GM21528 (cell line): ENCODE data around the gene ORC5.
"Not testable (repeated sequence)": the region's sequence is repeated elsewhere in the genome, so short reads cannot be mapped to it uniquely, and the experiment has no call there.

Experiments
- ATAC-seq: cut with Tn5 transposase; IDR thresholded peaks from one replicate; pipeline ENCODE4 v1.9.1; 2021; ENCODE audit warnings: mild to moderate bottlenecking, moderate library complexity; ENCODE audit not compliant: unreplicated experiment, low FRiP score

The ORC5 gene

DNA sequence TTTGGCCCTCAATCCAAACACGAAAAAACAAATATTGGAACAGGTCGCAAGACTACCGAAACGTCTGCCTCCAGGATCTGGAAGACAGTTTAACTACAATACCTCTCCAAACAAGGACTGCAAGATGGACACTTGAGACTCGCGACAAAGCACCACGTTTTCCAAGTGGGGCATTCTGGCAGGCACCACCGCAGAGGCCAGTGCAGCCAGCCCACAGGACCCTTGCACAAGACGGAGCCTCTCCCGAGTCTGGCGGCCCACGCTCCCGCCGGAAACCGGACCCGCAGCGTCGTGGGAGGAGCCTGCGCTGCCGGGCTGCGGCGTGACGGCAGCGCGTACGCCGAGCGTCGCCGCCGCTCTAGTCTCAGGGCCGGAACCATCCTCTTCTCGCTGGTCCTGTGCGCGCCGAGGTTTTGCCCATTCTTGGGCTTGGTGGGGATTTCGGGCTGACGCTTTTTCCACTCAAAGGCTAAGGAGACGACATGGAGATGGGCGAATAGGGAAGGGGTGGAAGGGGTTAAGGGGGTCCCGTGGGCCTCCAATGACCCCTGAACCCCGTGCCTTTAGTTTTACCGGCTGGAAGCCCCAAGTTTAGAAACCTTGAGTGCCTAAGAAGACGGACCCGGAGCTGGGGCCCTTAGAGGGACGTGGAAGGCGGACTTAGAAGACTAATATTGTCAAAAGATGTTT lies at the start of gene ORC5:
ORC5 (minus strand) TSS at position 283 of the 690 bp plus-strand sequence; CDS start at position 174, 109 bp downstream.
- ATAC-seq = peak; percentile 100

DNA sequence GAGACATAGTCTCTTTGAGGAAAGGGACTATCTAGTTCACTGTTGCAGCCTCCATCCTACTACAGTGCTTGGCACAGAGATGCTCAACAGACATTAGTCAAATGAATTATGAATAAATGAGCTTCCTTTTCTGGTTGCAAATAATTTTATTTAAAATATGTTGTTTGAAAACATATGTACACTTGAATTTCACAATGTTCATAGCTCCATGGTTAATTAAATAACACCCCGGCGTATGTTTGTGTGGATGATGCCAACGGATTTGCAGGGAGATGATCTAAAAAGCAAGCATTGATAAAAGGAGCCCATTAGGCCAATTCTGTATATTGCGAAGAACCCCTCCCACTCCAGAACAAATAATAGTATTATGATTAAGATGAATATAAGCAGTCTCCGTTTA lies 47.8 kb upstream of the ORC5 start:
- ATAC-seq = no peak

DNA sequence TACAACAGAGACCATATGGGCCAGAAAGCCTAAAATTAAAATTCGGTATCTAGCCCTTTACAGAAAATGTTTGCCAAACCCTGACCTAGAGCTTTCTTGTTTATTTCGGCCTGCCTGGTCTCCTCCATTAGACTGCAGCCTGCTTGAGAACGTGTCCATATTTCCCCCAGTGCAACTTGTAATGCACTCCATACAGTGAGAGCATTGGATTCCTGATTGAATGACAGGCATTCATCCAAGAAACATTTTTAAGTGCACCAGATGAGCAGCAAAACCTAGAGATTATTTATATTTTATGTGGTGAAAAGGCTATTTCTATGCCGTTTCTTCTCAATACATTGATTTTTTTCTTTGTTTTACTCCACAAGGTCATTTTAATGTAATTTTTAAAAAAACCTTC lies 47.4 kb upstream of the ORC5 start:
- ATAC-seq = no peak

DNA sequence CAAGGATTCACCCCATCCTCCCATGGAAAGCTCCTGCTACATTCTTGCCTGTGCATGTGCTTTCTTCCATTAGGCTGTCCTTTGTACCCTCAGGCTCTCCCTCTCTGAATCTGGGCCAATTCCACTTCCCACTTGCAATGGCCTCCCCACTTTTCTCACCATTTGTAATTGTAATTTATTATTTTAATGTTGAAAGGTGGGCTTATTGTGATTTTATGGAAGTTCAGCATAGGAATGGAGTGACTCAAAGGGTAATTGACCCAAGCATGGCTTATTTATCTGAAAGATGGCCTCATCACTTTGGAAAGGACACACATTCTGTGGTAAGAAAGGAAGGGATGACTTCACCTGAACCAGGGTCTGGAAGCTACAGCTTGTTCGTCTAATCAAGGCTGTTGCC lies 46.9 kb upstream of the ORC5 start:
- ATAC-seq = no peak

DNA sequence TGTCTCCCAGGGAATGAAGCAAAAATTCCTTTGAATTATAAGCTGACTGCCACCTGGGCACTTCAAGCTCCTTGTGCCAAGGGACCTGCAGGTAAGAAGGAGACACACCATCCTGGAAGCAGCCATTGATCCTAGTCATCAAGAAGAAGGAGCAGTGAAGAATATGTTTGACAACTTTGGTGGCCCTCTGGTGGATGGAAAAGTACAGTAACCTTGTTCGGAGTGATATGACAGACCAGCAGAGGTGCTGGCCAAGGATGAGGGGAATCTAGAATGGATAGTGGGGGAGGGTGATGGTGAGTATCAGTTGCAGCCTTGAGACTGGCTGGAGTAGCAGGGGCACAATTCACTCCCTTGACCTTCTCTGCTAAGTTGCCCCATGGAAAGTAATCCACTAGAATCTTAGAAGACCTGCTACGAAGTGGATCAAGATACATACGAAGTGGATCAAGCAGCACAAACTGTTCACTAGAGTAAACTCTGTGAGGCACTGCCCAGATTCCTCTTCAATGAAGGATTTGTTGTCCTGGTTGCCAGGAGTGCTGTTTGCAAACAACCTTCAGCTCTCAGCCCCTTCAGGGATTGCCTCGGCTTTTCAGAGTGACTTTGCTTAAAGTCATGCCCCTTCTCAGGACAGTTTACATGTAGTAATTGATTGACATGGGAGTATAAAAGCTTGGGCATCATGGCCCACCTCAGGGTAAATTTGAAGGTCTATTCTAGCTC lies 44.8 kb upstream of the ORC5 start:
- no peak for ATAC-seq

DNA sequence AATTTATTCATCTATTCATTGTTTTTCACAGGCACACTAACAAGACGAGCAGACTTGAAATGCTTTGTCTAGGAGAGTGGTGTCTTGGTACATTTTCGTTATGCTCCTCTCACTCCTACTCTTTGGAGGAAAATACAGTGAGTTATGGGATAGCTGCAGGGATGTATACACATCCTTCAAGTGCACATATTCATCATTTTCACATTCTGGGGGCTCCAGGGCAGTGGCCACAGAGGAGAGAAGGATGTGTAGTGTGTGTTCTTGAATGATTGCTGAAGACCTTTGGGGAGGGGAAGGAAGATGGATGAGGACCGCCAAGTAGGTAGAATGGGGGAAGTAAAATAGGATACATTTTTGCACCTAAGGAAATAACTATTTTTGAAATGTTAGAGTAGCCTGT lies 34.8 kb upstream of the ORC5 start:
- ATAC-seq = no peak

DNA sequence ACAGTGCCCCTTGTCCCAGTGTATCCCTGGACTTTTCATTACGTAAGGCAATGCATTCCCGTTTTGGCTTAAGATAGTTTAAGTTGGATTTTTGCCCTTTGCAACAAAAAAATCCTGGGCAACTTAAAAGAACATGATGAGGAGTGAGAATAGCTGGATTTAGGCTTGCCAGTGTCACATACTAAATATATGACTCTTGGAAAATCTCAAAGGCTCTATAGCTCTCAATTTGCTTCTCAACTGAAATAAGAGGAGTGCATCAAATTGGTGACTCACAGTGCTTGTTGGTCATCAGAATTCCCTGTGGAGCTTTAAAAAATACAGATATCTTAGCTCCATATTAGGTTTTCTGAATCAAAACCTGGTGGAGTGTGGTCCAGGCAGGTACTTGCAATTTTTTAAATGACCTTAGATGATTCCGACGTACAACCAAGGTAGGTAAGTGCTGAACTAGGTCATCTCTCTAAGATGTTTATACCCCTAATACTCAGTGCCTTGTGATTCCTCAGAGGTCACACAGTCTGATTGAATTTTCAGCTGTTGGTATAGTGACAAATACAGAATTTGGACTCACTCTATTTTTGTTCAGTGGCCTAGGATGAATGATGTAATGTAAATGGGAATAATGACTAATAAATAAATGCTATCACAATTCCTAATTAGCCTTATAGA lies 33.9 kb upstream of the ORC5 start:
- no peak for ATAC-seq

DNA sequence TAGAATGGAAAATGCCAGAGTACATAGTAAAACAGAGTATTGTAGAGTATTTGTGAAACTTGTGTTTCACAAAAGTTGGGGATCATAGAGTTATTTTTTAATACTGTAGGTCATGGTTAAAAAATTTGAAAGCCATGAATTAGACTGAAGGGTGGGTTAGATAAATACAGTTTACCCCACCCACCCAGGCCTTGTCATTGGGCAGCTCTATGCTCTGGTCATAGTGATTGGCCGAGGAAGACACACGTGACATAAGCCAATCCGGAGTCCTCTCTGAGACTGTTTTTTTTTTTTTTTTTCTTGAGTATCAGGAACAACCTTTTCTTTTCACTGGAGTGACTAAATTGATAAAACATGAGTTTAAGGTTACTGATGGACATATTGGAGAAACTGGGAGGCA lies 33.3 kb upstream of the ORC5 start:
- no peak for ATAC-seq

DNA sequence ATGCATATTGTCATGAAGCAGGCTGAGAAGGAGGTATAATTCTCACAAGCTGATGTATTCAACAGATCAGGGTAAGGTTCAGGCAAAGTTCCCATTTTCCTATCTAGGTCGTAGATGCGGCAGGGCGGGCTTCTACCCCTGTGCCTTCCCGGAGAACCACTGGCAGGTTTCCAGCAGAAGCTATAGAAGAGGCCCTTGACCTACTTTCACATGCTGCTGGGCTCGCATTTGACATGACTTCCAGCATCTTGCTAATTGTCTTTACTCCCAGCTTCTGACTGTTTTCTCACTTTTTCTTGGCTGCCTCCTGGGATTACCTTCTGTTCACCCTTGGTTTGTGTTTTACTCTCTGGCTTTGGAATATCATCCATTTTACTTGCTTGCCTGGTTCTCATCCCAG lies 32.6 kb upstream of the ORC5 start:
- ATAC-seq = no peak

DNA sequence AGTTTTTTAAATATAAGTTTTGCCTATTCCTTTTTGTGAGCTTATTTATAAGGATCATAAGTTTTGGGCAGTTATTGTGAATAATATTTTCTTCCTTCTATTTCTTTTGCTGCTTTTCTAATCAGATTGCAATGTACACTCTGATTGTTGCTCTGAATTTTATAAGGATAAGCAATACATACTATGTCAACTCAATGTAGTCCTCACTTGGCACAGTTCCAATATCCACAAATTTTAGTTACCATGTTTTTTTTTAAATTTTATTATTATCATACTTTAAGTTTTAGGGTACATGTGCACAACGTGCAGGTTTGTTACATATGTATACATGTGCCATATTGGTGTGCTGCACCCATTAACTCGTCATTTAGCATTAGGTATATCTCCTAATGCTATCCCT lies 27.2 kb upstream of the ORC5 start:
- not testable (repeated sequence) for ATAC-seq

DNA sequence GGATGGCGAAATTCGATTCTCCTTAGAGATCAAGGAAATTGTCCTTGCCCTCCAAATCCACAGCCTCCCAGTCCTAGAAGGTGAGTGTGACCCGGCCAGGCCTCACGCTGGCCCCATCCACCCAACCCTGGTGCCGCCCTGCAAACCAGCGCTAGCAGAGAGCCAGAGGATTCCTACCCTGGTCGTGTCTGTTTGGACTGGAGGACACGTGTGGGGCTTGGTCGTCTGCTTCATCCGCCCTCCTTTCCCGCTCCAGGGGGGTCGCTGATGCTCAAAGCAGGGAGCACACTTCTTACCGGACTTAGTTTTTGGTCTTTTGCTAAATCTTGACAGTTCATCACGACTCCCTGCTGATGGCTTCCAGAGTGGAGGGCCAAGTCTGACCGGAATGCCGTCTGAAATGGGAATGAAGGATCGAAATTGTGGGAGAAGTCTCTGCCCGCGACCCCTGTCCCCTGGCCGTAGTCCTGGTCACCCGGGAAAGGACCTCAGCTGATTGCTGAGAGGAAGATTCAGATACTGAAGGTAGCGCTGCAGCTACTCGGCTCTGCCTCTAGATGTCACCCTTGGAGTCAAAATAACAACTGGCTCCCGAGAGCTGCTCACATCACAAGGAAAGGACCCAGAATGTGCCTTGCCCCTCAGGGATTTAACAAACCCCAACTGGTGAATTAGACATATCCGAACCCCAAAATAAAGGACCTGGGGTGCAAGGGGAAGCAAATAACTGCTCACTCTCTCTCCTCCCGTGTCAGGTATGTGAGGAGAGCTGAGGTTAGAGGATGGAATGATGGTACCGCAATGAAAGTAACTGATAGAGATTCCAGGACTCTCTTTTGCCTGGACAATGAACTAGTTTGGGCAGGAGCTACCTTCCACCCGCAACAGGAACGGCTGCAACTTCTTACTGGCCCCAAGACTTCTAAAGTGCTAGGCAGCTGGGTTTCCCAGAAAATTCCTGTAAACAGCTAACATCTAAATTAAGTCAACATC lies 23.5 kb upstream of the ORC5 start:
- ATAC-seq = no peak

DNA sequence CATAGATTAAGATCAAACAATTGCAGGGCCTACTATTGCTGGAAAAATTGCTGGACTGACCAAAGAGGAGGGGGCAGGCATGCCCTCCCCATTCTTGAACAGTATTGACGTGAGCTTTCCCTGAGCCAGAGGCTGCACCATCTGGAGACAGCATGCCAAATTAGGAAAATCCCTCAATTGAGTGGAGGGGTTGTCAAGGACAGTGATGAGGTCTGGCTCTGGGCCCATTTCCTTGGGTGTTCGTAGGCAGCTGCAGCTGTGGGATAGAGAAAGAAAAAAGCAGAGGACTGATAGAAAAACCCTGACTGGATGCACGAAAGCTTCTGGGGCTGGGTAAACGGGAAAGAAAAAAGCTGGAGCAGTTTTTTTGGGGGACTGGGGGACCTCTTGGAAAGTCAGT lies 22.8 kb upstream of the ORC5 start:
- no peak for ATAC-seq

DNA sequence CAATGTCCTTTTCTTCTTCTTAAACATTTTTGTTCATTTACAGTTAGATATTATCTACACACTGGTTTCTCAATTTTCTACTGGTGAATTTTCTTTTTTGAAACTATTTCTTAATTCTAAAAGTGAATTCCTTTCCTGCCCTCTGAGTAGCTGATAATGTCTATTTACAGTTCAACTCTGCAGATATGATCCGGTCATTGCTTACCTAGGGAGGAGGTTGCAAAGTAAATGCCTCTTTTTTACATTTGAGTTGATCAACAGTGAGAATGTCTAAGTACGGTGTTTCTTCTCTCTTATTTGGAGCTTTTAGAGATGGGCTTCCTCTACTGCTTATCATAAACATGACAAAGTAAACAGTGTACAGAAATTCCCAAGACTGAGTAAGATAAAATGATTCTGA lies 20.6 kb upstream of the ORC5 start:
- no peak for ATAC-seq

DNA sequence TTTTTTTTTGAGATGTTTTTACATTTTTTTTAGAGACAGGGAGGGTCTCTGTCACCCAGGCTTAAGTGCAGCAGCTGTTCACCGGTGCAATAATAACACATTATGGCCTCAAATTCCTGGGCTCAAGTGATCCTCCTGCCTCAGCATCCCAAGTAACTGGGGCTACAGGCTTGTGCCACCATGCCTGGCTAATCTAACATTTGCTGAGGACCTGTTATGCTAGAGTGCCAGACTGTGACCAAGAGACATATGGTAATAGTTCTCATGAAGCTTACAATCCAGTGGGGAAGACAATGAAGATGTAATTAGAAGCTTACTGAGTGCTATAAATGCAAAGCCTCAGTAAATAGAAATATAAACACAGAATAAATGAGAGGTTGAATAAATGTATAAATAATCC lies 17.6 kb upstream of the ORC5 start:
- no peak for ATAC-seq

DNA sequence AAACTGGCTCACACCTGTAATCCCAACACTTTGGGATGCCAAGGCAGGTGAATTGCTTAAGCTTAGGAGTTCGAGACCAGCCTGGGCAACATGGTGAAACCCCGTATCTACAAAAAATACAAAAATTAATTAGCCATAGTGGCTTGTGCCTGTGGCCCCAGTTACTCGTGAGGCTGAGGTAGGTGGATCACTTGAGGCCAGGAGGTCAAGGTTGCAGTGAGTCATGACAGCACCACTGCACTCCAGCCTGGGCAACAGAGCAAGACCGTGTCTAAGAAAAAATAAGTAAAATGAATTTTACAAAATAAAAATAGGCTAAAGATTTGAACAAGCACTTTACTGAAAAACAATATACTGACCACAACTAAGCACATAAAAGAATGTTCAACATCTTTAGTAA lies 9.8 kb upstream of the ORC5 start:
- ATAC-seq = no peak

DNA sequence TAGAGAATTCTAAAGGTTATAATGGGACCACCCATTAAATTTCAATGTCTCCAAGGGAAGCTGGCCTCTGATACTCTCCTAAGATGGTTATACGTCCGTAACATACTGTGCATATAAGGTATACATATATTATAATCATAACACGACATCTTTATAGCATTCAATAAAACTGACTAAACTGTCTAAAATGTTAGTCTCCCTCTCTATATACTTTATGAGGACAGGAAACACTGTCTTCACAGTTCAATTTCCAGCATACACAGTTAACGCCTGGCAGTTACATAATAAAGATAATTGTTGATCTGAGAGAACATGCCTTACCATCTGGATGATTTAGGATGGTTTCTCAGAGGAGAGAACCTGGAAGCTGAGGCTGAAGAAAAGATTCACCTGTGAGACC lies 1.2 kb upstream of the ORC5 start:
- no peak for ATAC-seq

DNA sequence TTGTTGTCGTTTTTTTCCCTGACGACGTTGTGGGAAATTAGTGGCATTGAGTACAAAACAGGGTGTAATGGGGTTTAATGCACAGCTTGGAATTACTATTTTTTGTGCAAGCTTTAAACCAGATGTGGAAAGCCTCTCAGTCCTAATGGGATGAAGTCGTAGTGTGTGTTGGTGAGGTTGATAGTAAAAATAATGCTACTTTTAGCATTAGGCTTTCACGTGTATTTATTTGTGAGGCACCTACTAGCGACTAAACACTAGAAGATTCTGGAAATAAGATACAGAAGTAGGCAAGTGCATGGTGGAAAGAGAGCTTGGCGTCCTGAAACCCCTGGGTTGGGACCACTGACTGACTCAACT lies 588 bp upstream of the ORC5 start:
- ATAC-seq = peak; percentile 9

DNA sequence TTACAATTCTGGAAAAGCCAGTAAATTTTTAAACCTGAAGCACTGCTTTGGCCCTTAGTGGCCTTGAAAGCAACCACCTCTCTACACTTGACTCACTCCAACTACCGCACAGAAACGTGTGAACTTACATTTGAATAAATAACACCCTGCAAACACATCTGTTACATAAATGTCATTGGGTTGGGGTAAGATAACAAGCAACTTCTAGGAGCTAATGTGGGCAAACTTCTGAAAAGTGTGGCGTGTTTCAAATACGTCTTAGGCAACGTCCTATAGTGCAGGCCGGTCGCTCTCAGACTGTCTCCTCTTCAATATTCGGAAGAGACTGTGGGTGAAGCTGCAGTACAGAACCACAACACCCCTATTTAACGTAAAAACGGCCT lies 474 bp downstream of the ORC5 start:
- ATAC-seq = peak; percentile 40

DNA sequence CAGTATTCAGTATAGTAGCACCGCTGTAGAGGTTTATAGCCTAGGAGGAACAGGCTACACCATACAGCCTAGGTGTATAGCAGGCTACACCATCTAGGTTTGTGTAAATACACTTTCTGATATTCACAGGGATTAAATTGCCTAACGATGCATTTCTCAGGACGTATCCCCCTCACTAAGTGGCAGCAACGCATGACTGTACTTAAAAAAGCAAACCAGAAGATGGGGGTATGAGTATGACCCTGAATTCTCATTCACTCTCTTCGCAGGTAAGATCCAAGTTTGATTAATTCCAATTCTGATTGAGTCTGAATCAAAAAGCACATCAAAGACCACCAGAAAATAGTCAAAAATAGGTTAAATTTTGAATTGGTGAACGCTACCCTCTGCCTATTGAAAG lies 972 bp downstream of the ORC5 start:
- ATAC-seq = no peak

DNA sequence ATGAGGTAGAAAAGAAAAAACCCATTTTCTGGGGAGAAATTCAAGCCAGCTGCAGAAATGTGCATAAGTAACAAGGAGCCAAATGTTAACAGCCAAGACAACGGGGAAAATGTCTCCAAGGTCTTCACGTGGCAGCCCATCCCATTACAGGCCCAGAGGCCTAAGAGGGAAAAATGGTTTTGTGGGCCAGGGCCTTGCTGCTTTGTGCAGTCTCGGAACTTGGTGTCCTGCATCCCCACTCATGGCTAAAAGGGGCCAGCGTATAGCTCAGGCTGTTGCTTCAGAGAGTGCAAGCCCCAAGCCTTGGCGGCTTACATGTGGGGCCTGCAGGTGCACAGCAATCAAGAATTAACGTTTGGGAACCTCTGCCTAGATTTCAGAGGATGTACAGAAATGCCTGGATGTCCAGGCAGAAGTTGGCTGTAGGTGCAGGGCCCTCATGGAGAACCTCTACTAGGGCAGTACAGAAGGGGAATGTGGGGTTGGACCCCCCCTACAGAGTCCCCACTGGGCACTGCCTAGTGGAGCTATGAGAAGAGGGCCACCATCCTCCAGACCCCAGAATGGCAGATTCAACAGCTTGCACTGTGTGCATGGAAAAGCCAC lies 9.0 kb downstream of the ORC5 start:
- no peak for ATAC-seq
